Measurements from ENCODE around the gene SPDYE2.
"Not testable (repeated sequence)": the region's sequence is repeated elsewhere in the genome, so short reads cannot be mapped to it uniquely, and the experiment has no call there.

SPDYE2 gene

GRCh38 chr7:102540604-102541003 is 10.4 kb upstream of the SPDYE2 start:
- DNase-seq (ENCODE audit: low read depth): not testable (repeated sequence)

GRCh38 chr7:102542083-102542482 is 8.9 kb upstream of the SPDYE2 start:
- not testable (repeated sequence) for DNase-seq (ENCODE audit: low read depth)

GRCh38 chr7:102542771-102543170 is 8.3 kb upstream of the SPDYE2 start:
- DNase-seq (ENCODE audit: low read depth): not testable (repeated sequence)

DNA sequence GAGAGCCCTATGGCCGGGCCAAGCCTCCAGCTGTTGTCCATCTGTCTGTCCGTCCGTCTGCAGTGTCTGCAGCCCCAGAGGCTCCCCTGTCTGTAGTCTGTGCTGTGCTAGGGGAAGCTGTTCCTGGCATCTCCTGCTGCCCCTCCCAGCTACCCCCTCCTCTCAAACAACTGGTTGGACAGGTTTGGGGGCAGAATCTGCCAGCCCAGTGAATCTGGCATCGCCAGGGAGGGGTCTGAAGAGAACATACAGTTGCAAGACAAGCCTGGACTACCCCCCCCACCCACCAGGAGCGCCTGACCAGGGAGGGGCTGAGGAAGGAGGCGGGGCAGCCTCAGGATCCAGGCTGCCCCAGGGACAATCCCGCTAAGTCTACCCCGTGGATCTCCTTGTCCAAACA is 7.4 kb upstream of the SPDYE2 start, which contains the start of gene UPK3BL2:
Gene UPK3BL2, minus strand, starts transcription at position 101 of the 400 bp plus-strand sequence. Its CDS starts 60 bp downstream, at position 41.
- not testable (repeated sequence) for DNase-seq (ENCODE audit: low read depth)

DNA sequence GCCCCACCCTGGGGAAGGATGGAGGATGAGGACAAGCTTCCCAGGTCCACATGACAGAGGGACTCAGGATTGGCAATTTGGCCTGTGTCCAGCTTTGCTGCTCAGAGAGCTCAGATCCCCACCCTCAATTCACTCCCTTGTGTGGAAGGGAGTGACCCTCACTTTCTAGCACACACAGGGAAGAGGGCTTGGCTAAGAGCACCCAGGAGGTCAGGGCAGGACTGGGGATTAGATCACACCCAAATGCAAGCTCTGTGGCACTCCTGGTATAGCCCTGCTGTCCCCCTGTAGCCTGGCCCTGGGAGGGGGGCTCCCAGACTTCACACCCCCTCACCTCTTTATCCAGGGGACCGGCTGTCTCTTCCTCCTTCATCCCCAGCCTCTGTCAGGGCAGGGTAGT is 6.7 kb upstream of the SPDYE2 start:
- not testable (repeated sequence) for DNase-seq (ENCODE audit: low read depth)

DNA sequence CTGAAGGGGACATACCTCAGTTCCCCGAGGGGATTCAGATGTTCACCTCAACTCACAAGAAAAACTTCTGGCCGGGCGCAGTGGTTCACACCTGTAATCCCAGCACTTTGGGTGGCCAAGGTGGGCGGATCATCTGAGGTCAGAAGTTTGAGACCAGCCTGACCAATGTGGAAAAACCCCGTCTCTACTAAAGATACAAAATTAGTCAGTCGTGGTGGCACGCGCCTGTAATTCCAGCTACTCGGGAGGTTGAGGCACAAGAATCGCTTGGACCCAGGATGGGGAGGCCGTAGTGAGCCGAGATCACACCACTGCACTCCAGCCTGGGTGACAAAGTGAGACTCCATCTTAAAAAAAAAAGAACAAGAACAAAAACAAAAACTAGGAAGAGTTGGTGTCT is 5.7 kb upstream of the SPDYE2 start:
- not testable (repeated sequence) for DNase-seq (ENCODE audit: low read depth)

- not testable (repeated sequence) for DNase-seq (ENCODE audit: low read depth)
These were observed 4.7 kb upstream of the SPDYE2 start for GRCh38 chr7:102546353-102546752.

DNA sequence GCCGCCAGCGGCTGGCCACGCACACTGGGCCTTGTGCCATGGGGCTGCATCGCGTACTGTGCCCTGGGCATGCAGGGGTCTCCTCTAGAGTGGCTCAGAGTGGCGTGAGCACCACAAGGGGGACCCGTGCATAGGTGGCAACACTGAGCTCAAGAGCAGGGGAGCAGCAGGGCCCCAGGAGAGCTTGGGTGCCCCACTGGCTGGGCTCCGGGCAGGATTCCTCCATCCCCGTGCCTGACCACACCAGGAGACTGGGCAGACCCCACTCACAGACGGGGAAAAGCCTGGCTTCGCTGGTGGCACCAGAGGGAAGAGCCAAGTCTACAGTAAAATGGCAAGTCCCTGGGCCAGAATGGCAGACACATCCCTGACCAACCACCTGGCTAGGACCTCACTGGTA is 17.6 kb downstream of the SPDYE2 start:
- not testable (repeated sequence) for DNase-seq (ENCODE audit: low read depth)

DNA sequence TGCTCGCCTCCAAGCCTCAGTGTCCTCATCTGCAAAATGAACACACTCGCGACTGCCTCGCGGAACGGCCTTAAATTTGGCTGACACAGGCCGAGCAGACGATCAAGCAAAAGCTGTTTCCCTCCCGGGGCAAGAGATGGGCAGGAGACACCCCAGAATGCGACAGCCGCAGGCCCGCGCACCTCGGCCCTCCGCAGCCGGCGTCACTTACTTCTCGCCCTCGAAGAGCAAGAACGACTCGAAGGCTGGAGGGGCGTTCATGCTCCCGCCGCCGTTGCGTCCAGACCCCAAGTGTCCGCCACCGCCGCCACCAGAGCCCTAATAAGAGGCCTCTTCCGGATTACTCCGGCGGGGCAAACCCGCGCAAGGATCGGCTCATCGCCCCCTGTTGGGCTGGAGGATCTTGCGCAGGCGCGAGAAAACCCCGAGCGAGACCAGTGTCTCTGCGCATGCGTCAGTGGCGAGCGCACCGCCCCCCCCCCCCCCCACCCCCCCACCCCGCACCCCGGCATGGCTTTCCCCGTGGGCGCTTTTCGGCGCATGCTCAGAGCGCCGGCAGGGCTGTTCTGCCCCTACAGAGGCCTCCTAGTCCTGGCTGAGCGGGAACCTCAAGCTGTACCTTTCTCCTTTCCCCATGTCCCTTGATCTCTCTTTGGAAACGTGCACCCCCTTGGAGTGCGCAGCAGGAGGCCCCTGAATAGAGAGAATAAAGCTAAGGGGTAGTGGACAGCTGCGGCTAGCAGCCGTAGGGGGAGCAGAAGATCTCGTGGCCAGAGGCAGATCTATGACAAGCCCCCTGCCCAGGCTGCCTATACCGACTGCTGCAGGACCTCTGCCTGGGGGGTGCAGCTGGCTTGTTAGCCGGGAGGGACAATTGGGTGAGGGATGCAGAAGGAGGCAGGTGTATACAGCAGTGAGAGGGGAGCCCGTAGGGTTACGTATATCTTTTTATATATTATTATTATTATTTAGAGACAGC is 21.5 kb downstream of the SPDYE2 start, which contains the start of gene POLR2J3:
Gene POLR2J3, minus strand, starts transcription at position 323 of the 979 bp plus-strand sequence. Its CDS starts 62 bp downstream, at position 261.
- peak; percentile 100 for DNase-seq (ENCODE audit: low read depth)

GRCh38 chr7:102574607-102575006 is 23.6 kb downstream of the SPDYE2 start:
- not testable (repeated sequence) for DNase-seq (ENCODE audit: low read depth)

DNA sequence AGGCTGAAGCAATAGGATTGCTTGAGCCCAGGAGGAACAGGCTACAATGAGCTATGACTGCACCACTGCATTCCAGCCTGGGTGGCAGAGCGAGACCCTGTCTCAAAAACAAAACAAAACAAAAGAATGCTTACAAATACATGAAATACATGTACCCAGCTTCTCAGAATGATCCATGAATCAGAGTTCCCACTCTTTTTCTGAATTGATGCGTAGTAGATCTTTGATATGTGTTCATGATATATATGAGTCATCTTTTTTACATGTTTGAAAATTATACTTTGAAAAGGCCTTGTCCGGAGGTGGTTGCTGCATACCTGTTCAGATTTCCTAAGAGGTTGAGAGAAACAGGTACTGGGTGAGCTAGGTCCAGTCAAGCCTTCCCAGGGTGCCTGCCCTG is 25.3 kb downstream of the SPDYE2 start:
- DNase-seq (ENCODE audit: low read depth): not testable (repeated sequence)

DNA sequence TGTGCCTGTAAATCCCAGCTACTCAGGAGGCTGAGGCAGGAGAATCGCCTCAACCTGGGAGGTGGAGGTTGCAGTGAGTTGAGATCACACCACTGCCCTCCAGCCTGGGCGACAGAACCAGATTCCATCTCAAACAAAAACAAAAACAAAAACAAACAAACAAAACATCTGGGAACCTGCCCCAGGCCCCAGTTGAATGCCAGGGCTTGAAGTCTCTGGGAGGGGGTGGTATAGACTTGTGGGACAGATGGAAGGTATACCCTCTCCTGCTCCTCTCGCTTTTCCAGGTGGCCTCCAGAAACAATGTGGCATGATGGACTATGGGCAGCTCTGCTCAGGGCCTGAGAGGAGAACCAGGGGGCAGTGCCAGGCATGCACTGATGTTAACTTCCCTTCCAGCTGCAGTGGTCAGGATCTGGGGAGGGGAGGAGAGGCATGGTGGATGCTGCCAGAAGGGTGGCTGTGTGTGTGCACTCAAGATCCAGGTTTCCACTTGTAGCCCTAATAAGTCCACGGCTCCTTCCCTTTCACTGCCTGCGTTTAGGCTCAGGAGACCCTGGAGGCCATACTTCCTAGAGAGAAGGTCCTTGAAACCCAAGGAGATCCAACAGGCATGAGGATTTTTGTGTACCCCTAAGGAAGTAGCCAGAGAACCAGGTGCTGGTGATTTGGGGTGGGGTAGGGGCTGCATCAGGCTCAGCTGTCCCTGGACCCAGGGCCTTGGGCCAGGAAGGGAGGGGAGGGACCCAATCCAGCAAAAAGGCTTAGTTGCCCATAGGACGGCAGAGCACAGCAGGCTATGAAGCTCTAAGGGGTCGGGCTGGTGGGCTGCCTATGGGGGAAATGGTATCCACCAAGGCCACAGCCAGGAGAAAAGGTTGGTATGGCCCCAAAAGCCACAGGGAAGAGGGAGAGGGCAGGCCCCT is 26.6 kb downstream of the SPDYE2 start:
- not testable (repeated sequence) for DNase-seq (ENCODE audit: low read depth)

DNA sequence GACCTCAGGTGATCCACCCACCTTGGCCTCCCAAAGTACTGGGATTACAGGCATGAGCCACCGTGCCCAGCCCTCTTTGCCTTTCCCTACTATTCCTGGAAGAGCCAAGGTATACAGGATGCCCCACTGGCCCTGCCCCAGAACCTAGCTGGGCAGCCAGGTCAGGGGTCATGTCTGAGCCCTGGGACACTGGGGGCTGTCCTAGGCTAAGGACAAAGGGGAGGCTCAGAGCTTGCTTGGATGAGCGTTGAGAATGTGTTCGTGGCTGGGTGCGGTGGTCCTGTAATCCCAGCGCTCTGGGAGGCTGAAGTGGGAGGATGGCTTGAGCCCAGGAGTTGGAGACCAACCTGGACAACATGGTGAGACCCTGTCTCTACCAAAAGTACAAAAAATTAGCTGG is 27.5 kb downstream of the SPDYE2 start:
- DNase-seq (ENCODE audit: low read depth): not testable (repeated sequence)

DNA sequence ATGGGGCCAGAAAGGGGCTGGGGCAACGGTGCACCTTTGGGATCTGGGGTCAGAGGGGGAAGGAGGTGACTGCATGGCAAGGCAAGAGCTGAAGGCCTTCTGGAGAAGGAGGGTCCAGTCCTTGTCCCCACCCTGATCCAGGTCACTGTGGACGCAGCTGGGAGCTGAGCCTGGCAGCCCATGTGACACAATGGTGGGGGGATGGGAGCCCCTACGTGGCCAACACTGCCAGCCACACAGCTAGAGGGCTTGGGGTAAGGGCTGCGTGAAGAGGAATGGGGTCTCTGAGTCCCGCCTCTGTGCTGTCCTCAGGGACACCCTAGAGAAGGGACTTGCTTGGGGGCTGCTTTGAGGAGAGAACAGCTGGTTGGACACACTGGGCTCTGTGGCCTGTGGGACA is 30.7 kb downstream of the SPDYE2 start:
- DNase-seq (ENCODE audit: low read depth): not testable (repeated sequence)

GRCh38 chr7:102583495-102583894 is 32.5 kb downstream of the SPDYE2 start:
- DNase-seq (ENCODE audit: low read depth): not testable (repeated sequence)

GRCh38 chr7:102589857-102590256 is 38.8 kb downstream of the SPDYE2 start:
- not testable (repeated sequence) for DNase-seq (ENCODE audit: low read depth)

DNA sequence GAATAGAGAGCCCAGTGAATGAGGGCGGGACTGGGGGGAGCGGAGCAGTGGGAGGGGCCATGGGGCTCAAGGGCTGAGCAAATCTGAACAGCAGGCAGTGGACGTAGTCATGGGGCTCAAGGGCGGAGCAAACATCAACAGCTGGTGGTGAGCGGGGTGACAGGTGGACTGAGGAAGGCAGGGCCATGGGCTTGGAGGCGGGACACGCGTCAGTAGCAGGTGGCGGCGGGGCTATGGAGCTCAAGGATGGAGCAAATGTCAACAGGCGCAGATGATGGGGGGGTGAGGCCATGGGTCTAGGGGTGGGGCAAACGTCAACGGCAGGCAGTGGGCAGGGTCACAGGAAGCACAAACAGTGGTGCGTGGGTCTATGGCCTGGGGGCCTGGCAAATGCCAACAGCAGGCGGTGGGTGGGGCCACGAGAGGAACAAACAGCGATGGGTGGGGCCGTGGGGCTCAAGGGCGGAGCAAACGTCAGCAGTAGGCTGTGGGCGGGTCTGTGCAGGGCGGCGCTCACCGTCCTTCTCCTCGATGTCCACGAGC is 41.5 kb downstream of the SPDYE2 start:
- DNase-seq (ENCODE audit: low read depth): peak; percentile 45

GRCh38 chr7:102593637-102594334 is 42.8 kb downstream of the SPDYE2 start:
- DNase-seq (ENCODE audit: low read depth): not testable (repeated sequence)

- DNase-seq (ENCODE audit: low read depth): not testable (repeated sequence)
These were observed 45.0 kb downstream of the SPDYE2 start for GRCh38 chr7:102596036-102596435.

DNA sequence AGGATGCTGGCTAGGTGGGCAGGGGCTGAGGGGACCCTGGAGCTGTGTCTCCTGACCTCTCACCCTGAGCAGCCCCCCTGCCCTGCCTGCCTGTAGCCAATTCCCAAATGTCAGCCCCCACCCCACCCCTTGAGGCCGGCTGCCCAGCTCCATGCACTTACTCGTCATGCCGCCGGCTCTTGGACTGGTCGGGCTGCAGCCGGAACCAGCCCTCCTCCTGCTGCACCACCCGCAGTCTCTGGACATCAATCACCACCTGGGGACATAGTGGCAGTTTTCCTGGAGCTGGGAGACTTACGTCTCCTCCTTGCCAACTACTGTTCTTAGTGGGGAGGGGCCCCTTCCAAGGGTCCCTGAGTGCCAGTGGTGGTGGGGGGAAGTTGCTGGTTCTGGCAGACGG is 48.7 kb downstream of the SPDYE2 start:
- not testable (repeated sequence) for DNase-seq (ENCODE audit: low read depth)

- DNase-seq (ENCODE audit: low read depth): not testable (repeated sequence)
These were observed 51.3 kb downstream of the SPDYE2 start for GRCh38 chr7:102602317-102602716.
